Measurements from ENCODE around the gene SCD5. TPM values are rescaled to one million over a fixed set of nuclear protein-coding genes. Genes with fewer than 3 reads are reported as not detected.

SCD5 gene
- total and polyA plus RNA-seq, 2 of the 8 experiments (the other 6 are each of a cell fraction or from before 2014, with no cell fraction given) = 0.92 to 1.2 TPM

- H4K5ac ChIP-seq (ENCODE audit: insufficient read length, low read depth, low read length) = no peak overlapping the region
- H3K9ac ChIP-seq (replicated peaks in 1 of 4; ENCODE audit: extremely low read depth in 1 of 4, low read depth in 3 of 4, low read length in 3 of 4) = no peak overlapping the region
- no peak overlapping the region for H3K56ac ChIP-seq (replicated peaks; ENCODE audit: insufficient read length, low read depth, low read length)
- H3K4ac ChIP-seq (replicated peaks; ENCODE audit: insufficient read length, low read depth, low read length) = no peak overlapping the region
- no peak overlapping the region for H3K27ac ChIP-seq (ENCODE audit: low read depth, low read length)
- TF ChIP-seq NRF1 (IDR thresholded peaks at IDR 0.05; ENCODE audit: low read depth, low read length) (no peak), TAF7 (optimal IDR thresholded peaks at IDR 0.05; ENCODE audit: borderline replicate concordance, low read depth, low read length) (no peak), JUND (IDR thresholded peaks at IDR 0.05; ENCODE audit: low read length) (no peak), POLR2A (IDR thresholded peaks at IDR 0.05; ENCODE audit: control extremely low read depth in 1 of 2, low read depth in 2 of 2, low read length in 2 of 2) (no peak), CTBP2 (IDR thresholded peaks at IDR 0.05; ENCODE audit: borderline replicate concordance, insufficient read depth, insufficient read length, low read length) (no peak), CHD2 (IDR thresholded peaks at IDR 0.05; ENCODE audit: low read length) (no peak), SIRT6 (IDR thresholded peaks at IDR 0.05; ENCODE audit: low read length) (no peak), HDAC2 (IDR thresholded peaks at IDR 0.05; ENCODE audit: borderline replicate concordance in 1 of 2, low read depth in 2 of 2, low read length in 2 of 2) (no peak), CHD1 (IDR thresholded peaks at IDR 0.05; ENCODE audit: low read depth, low read length) (no peak), ATF2 (IDR thresholded peaks at IDR 0.05; ENCODE audit: low read length) (no peak), SIX5 (IDR thresholded peaks at IDR 0.05; ENCODE audit: low read depth, low read length) (no peak)
- FAIRE-seq (no peak), DNase-seq (ENCODE audit: low read depth in 1 of 2, low spot score in 2 of 2) (no peak)
- no peak overlapping the region for H3K4me3 ChIP-seq (ENCODE audit: extremely low read depth in 1 of 4, insufficient read depth in 2 of 4, low read depth in 3 of 4, low read length in 4 of 4)
- CTCF ChIA-PET (ENCODE audit: partially characterized antibody) = interaction anchor here (0.7 kb wide), 1 partner anchor 28 kb away, joined by 3 read pairs; no protein-coding TSS in a partner anchor
- no peaks in the 10 kb centered on the region for H3K79me1 ChIP-seq (ENCODE audit: low read depth, low read length)
- no peaks in the 10 kb centered on the region for H3K27me3 ChIP-seq (replicated peaks in 1 of 4; ENCODE audit: control insufficient read depth in 3 of 4, extremely low read depth in 1 of 4, insufficient read depth in 3 of 4, low read length in 3 of 4)
- no peak overlapping the region for H2AK5ac ChIP-seq (ENCODE audit: low read depth, low read length)
- POLR2A ChIA-PET (ENCODE audit: partially characterized antibody) = no interaction called here
- H2BK12ac ChIP-seq (ENCODE audit: low read depth, low read length) = no peak overlapping the region
- no peak overlapping the region for H3K23ac ChIP-seq (ENCODE audit: insufficient read length)
- no peak overlapping the region for H4K8ac ChIP-seq (ENCODE audit: extremely low read depth, insufficient read depth, low read length)
- no peak overlapping the region for H2BK20ac ChIP-seq (ENCODE audit: low read length)
- H2BK15ac ChIP-seq (ENCODE audit: low read length) = no peak overlapping the region
- H4K20me1 ChIP-seq (replicated peaks in 1 of 2; ENCODE audit: control insufficient read depth in 1 of 2, insufficient read depth in 2 of 2, low read length in 2 of 2) = no peaks in the 10 kb centered on the region
- no peak overlapping the region for H2BK5ac ChIP-seq (ENCODE audit: low read depth, low read length)
- no peak overlapping the region for H2AFZ ChIP-seq (ENCODE audit: low read length)
- H3K4me2 ChIP-seq (ENCODE audit: insufficient read depth in 1 of 2, low read depth in 2 of 2, low read length in 2 of 2) = no peak overlapping the region
- H3K79me2 ChIP-seq (ENCODE audit: control insufficient read depth in 1 of 2, insufficient read depth in 2 of 2, low read length in 2 of 2) = no peaks in the 10 kb centered on the region
- H3K18ac ChIP-seq (ENCODE audit: extremely low read depth, low read length) = no peak overlapping the region
- H3K9me3 ChIP-seq (ENCODE audit: insufficient read depth in 2 of 2, low read depth in 1 of 2, low read length in 1 of 2) = no peaks in the 10 kb centered on the region
- H3K23me2 ChIP-seq (ENCODE audit: low read depth, low read length) = no peaks in the 10 kb centered on the region
- H3K4me1 ChIP-seq (replicated peaks in 1 of 4; ENCODE audit: control insufficient read depth in 3 of 4, insufficient read depth in 4 of 4, low read length in 3 of 4) = no peaks in the 10 kb centered on the region
- H3K14ac ChIP-seq (ENCODE audit: insufficient read length) = no peak overlapping the region
- H3K36me3 ChIP-seq (ENCODE audit: control insufficient read depth in 2 of 4, insufficient read depth in 4 of 4, low read length in 3 of 4) = no peaks in the 10 kb centered on the region
- H2BK120ac ChIP-seq (replicated peaks; ENCODE audit: low read depth, low read length) = no peak overlapping the region
- no peak overlapping the region for H4K91ac ChIP-seq (replicated peaks; ENCODE audit: insufficient read length, low read length)
These were observed 147.7 kb downstream of the SCD5 start for GRCh38 chr4:82650868-82651267.
